H9 (cell line): ENCODE data around the gene TMX1. TPM values are rescaled to one million over a fixed set of nuclear protein-coding genes. Genes with fewer than 3 reads are reported as not detected.

Source experiments
- DNase-seq: peaks from one replicate; pipeline ENCODE4 v3.0.0-alpha.2; 2017
- H2AFZ ChIP-seq: one replicate; pipeline ENCODE4 v1.6.1; 2013; ENCODE audit warnings: mild to moderate bottlenecking, low read length, control low read depth, moderate library complexity
- H2AK5ac ChIP-seq: 2 replicates; pipeline ENCODE4 v1.6.1; 2013; ENCODE audit warnings: low read length, control low read depth, mixed read lengths; ENCODE audit not compliant: insufficient read length
- H2BK120ac ChIP-seq: one replicate; pipeline ENCODE4 v1.6.1; 2013; ENCODE audit warnings: low read depth, mild to moderate bottlenecking, low read length, control low read depth, inconsistent platforms; ENCODE audit not compliant: poor library complexity, severe bottlenecking
- H2BK12ac ChIP-seq: 2 replicates; pipeline ENCODE4 v1.6.1; 2013; ENCODE audit warnings: low read length, control low read depth, mixed read lengths, low read depth; ENCODE audit not compliant: insufficient read length
- H2BK15ac ChIP-seq: 2 replicates; pipeline ENCODE4 v1.6.1; 2013; ENCODE audit warnings: low read depth, low read length, control low read depth
- H2BK20ac ChIP-seq: one replicate; pipeline ENCODE4 v1.6.1; 2013; ENCODE audit warnings: low read depth, mild to moderate bottlenecking, low read length, control low read depth, inconsistent platforms; ENCODE audit not compliant: poor library complexity, severe bottlenecking
- H2BK5ac ChIP-seq: 2 replicates; pipeline ENCODE4 v1.6.1; 2013; ENCODE audit warnings: low read length, control low read depth, mixed read lengths; ENCODE audit not compliant: insufficient read length
- H3K14ac ChIP-seq: 2 replicates; pipeline ENCODE4 v1.6.1; 2013; ENCODE audit warnings: low read length, control low read depth; ENCODE audit not compliant: insufficient read depth
- H3K18ac ChIP-seq: 2 replicates; pipeline ENCODE4 v1.6.1; 2013; ENCODE audit warnings: low read depth, mild to moderate bottlenecking, mixed read lengths, low read length, control low read depth; ENCODE audit not compliant: insufficient read length
- H3K23ac ChIP-seq: 2 replicates; pipeline ENCODE4 v1.6.1; 2013; ENCODE audit warnings: low read length, control low read depth, mixed read lengths, low read depth; ENCODE audit not compliant: insufficient read length
- H3K23me2 ChIP-seq: 2 replicates; pipeline ENCODE4 v1.6.1; 2013; ENCODE audit warnings: low read depth, mild to moderate bottlenecking, mixed read lengths, low read length, control low read depth; ENCODE audit not compliant: insufficient read length, poor library complexity, severe bottlenecking
- H3K27ac ChIP-seq: 2 replicates; pipeline ENCODE4 v1.5.1; 2013; ENCODE audit warnings: low read length, control low read depth, mixed read lengths, low read depth; ENCODE audit not compliant: insufficient read length
- H3K27me3 ChIP-seq: 2 replicates; pipeline ENCODE4 v1.6.1; 2013; ENCODE audit warnings: low read length, control low read depth, inconsistent platforms; ENCODE audit not compliant: insufficient read depth
- H3K4ac ChIP-seq: 2 replicates; pipeline ENCODE4 v1.6.1; 2013; ENCODE audit warnings: low read depth, mild to moderate bottlenecking, control low read depth, inconsistent platforms, low read length, moderate library complexity
- H3K4me1 ChIP-seq: 2 replicates; pipeline ENCODE4 v1.6.1; 2013; ENCODE audit warnings: low read length, control low read depth, inconsistent platforms; ENCODE audit not compliant: insufficient read depth
- H3K4me2 ChIP-seq: 2 replicates; pipeline ENCODE4 v1.6.1; 2013; ENCODE audit warnings: low read length, control low read depth, mixed read lengths; ENCODE audit not compliant: insufficient read length, insufficient read depth
- H3K56ac ChIP-seq: 2 replicates; pipeline ENCODE4 v1.6.1; 2013; ENCODE audit warnings: low read depth, mild to moderate bottlenecking, mixed read lengths, low read length, control low read depth; ENCODE audit not compliant: insufficient read length
- H3K79me1 ChIP-seq: 2 replicates; pipeline ENCODE4 v1.6.1; 2013; ENCODE audit warnings: low read depth, mild to moderate bottlenecking, moderate library complexity, low read length, control low read depth, inconsistent platforms; ENCODE audit not compliant: insufficient read depth, poor library complexity, severe bottlenecking
- H3K79me2 ChIP-seq: 2 replicates; pipeline ENCODE4 v1.6.1; 2013; ENCODE audit warnings: low read length, control low read depth, inconsistent platforms; ENCODE audit not compliant: insufficient read depth
- H3K9ac ChIP-seq: 2 replicates; pipeline ENCODE4 v1.6.1; 2013; ENCODE audit warnings: low read length, control low read depth, mixed read lengths; ENCODE audit not compliant: insufficient read length; ENCODE audit errors: extremely low read depth
- H3K9me3 ChIP-seq: one replicate; pipeline ENCODE4 v1.6.1; 2013; ENCODE audit warnings: low read depth, low read length, inconsistent platforms; ENCODE audit not compliant: control insufficient read depth
- H3T11ph ChIP-seq: one replicate; pipeline ENCODE4 v1.6.1; 2013; ENCODE audit warnings: mild to moderate bottlenecking, low read length, control low read depth, inconsistent platforms
- H4K20me1 ChIP-seq: one replicate; pipeline ENCODE4 v1.6.1; 2013; ENCODE audit not compliant: control insufficient read depth, insufficient read length, insufficient read depth
- H4K5ac ChIP-seq: 2 replicates; pipeline ENCODE4 v1.6.1; 2013; ENCODE audit warnings: low read depth, mild to moderate bottlenecking, mixed read lengths, low read length, control low read depth; ENCODE audit not compliant: insufficient read length
- H4K8ac ChIP-seq: replicated peaks from 2 replicates; pipeline ENCODE4 v1.6.1; 2013; ENCODE audit warnings: low read length, control low read depth, mixed read lengths, low read depth; ENCODE audit not compliant: insufficient read length
- H4K91ac ChIP-seq: 2 replicates; pipeline ENCODE4 v1.6.1; 2013; ENCODE audit warnings: low read depth, mild to moderate bottlenecking, moderate library complexity, mixed read lengths, low read length, control low read depth; ENCODE audit not compliant: insufficient read length
- H3K27ac Mint-ChIP-seq, 3 experiments: 2 replicates in 2 of 3; 3 replicates in 1 of 3; pipeline ENCODE4 v1.8.0; 2020 to 2021; ENCODE audit warnings: mixed read lengths in 3 of 3, mild to moderate bottlenecking in 1 of 3, moderate library complexity in 1 of 3
- H3K27me3 Mint-ChIP-seq: 2 replicates; pipeline ENCODE4 v1.8.0; 2021; ENCODE audit warnings: low read depth, mild to moderate bottlenecking, moderate library complexity, mixed read lengths
- H3K36me3 Mint-ChIP-seq, 3 experiments: 2 replicates in 2 of 3; 3 replicates in 1 of 3; pipeline ENCODE4 v1.8.0; 2020 to 2021; ENCODE audit warnings: low read depth in 3 of 3, mixed read lengths in 3 of 3; ENCODE audit not compliant: insufficient read depth in 1 of 3
- H3K4me1 Mint-ChIP-seq, 2 experiments: 2 replicates each; pipeline ENCODE4 v1.8.0; 2020; ENCODE audit warnings: mixed read lengths in 2 of 2
- H3K4me3 Mint-ChIP-seq, 2 experiments: 2 replicates in 1 of 2; 3 replicates in 1 of 2; pipeline ENCODE4 v1.8.0; 2020 to 2021; ENCODE audit warnings: mild to moderate bottlenecking in 2 of 2, mixed read lengths in 2 of 2, moderate library complexity in 1 of 2
- H3K9me3 Mint-ChIP-seq, 2 experiments: 2 replicates in 1 of 2; 3 replicates in 1 of 2; pipeline ENCODE4 v1.8.0; 2020; ENCODE audit warnings: mild to moderate bottlenecking in 2 of 2, mixed read lengths in 2 of 2, moderate library complexity in 1 of 2
- WGBS: extraction: QIAGEN DNeasy Blood & Tissue Kit; methylation state at CpG from one replicate; pipeline ENCODE4 v1.1.7; 2013; ENCODE audit warnings: missing lambda C conversion rate, low lambda C conversion rate, mixed read lengths; ENCODE audit not compliant: insufficient read length; ENCODE audit errors: extremely low coverage; 5-methylcytosine and 5-hydroxymethylcytosine counted together
- total RNA-seq: library from RNA; stranded (reverse); gene quantifications from 2 replicates; pipeline ENCODE4 v1.2.1, GENCODE V29; 2021
- TF ChIP-seq, protein P1 (sequence below): fragments of 200-600 bp; sonication (generic); conservative IDR thresholded peaks from 3 replicates; pipeline ENCODE4 v1.8.0; 2021; ENCODE audit warnings: antibody characterized with exemption, mild to moderate bottlenecking

Gene TMX1
- total RNA-seq, 1 experiment from 2014 or later = 83.5 TPM

- H3K23ac ChIP-seq = no peak overlapping the region
- no peaks in the 10 kb centered on the region for H3K9me3 ChIP-seq
- no peak overlapping the region for H3K4ac ChIP-seq
- H4K91ac ChIP-seq = no peak overlapping the region
- Mint-ChIP-seq H3K4me1 (peaks cover 9 to 11% of the 10 kb centered on the region in 2 experiments), H3K27ac (no peak overlapping the region; a peak in 1 of 7 replicates), H3K4me3 (no peak overlapping the region), H3K36me3 (no peaks in the 10 kb centered on the region), H3K9me3 (no peaks in the 10 kb centered on the region), H3K27me3 (no peaks in the 10 kb centered on the region)
- 0 out of 2 replicates have a peak, but pooled peaks cover 4% of the 10 kb centered on the region for H3K4me1 ChIP-seq
- no peaks in the 10 kb centered on the region for H3K23me2 ChIP-seq
- H2BK120ac ChIP-seq = no peak overlapping the region
- no peak for DNase-seq
- H3T11ph ChIP-seq = no peak overlapping the region
- H2AK5ac ChIP-seq = no peak overlapping the region
- no peak overlapping the region for H2BK15ac ChIP-seq
- no peak overlapping the region for H3K27ac ChIP-seq
- H3K18ac ChIP-seq = no peak overlapping the region
- TF ChIP-seq, protein P1, sequence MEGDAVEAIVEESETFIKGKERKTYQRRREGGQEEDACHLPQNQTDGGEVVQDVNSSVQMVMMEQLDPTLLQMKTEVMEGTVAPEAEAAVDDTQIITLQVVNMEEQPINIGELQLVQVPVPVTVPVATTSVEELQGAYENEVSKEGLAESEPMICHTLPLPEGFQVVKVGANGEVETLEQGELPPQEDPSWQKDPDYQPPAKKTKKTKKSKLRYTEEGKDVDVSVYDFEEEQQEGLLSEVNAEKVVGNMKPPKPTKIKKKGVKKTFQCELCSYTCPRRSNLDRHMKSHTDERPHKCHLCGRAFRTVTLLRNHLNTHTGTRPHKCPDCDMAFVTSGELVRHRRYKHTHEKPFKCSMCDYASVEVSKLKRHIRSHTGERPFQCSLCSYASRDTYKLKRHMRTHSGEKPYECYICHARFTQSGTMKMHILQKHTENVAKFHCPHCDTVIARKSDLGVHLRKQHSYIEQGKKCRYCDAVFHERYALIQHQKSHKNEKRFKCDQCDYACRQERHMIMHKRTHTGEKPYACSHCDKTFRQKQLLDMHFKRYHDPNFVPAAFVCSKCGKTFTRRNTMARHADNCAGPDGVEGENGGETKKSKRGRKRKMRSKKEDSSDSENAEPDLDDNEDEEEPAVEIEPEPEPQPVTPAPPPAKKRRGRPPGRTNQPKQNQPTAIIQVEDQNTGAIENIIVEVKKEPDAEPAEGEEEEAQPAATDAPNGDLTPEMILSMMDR = no peak
- H4K20me1 ChIP-seq = no peaks in the 10 kb centered on the region
- H3K27me3 ChIP-seq = no peaks in the 10 kb centered on the region
- H3K79me2 ChIP-seq = no peaks in the 10 kb centered on the region
- no peak overlapping the region for H2BK12ac ChIP-seq
- H3K79me1 ChIP-seq = no peaks in the 10 kb centered on the region
- no peak overlapping the region for H2BK5ac ChIP-seq
- no CpG with 5 or more reads among the region's 2 CpGs for WGBS
- no peak overlapping the region for H2AFZ ChIP-seq
- no peak overlapping the region for H4K8ac ChIP-seq
- no peak overlapping the region for H3K9ac ChIP-seq
- H3K14ac ChIP-seq = no peak overlapping the region
- H3K56ac ChIP-seq = no peak overlapping the region
- no peak overlapping the region for H4K5ac ChIP-seq
- no peak overlapping the region for H3K4me2 ChIP-seq
- no peak overlapping the region for H2BK20ac ChIP-seq
Observed at GRCh38 chr14:51201890-51202289, 38.2 kb upstream of the TMX1 start.
